GM08714 (cell line): ENCODE measurements around the gene CASP14.
"Not testable (repeated sequence)": the region's sequence is repeated elsewhere in the genome, so short reads cannot be mapped to it uniquely, and the experiment has no call there.

Experiments
- H3K4me3 ChIP-seq: fragments of 200-500 bp; sonication (Bioruptor generic); 2 replicates; pipeline ENCODE4 v1.5.1; 2014; ENCODE audit warnings: mild to moderate bottlenecking, low read length, inconsistent platforms
- ZNF274 ChIP-seq: IDR thresholded peaks from 2 replicates; pipeline ENCODE4 v1.6.1; 2012; ENCODE audit warnings: mild to moderate bottlenecking, low read depth, low read length

The CASP14 gene

DNA sequence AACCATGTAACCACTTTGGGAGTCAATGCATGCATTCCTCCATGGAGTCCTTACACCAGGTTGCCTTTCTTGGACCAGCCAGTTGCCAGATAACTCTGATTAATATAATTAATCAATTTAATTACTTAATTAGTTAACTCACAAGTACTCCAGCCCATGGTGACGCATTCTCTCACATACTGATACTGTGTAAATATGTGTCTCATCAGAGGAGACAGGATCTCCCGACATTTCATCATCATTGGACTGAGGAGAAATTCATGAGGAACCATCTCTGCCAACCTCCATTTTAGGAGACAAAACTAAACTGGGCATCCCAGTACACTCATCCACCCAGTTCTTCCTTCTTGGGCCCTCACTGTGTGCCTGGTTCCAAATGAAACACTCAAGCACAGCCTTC, 6.5 kb upstream of the CASP14 start:
- H3K4me3 ChIP-seq = no peak overlapping the region
- no peak for TF ChIP-seq ZNF274

DNA sequence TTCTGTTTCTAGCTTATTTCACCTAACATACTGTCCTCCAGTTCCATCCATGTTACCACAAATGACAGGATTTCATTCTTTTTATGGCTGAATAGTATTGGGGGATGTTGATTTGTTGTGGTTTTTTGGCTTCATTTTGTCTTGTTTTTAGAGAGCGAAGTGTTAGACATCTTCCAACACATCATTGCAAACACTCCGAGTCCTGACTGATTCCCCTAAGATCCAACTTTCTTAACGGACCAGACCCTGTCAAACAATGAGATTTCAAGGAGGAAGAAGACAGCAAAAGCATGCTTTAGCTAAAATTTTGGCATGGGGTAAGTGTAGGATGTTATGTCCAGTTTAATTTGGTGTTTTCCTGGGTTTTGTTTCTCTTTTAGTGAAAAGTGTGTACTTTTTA, 3.8 kb upstream of the CASP14 start:
- TF ChIP-seq ZNF274 = no peak

DNA sequence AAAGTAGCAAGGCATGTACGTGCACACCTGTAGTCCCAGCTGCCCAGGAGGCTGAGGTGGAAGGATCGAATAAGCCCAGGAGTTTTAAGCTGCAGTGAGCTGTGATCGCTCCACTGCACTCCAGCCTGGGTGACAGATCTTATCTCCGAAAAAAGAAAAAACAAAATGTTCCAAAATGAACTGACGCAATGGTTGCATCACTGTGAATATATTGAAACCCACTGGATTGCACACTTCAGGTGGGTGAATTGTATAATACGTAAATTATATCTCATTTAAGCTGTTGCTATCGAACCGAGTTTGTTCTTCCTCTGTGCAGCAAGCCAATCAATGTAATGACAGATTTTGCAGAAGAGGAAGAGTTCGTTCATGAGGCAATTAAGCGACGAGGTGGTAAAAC, 1.6 kb upstream of the CASP14 start:
- TF ChIP-seq ZNF274 = no peak
- H3K4me3 ChIP-seq = no peak overlapping the region

More for the DNA sequence above, 3.8 kb upstream of the CASP14 start:
- no peak overlapping the region for H3K4me3 ChIP-seq

DNA sequence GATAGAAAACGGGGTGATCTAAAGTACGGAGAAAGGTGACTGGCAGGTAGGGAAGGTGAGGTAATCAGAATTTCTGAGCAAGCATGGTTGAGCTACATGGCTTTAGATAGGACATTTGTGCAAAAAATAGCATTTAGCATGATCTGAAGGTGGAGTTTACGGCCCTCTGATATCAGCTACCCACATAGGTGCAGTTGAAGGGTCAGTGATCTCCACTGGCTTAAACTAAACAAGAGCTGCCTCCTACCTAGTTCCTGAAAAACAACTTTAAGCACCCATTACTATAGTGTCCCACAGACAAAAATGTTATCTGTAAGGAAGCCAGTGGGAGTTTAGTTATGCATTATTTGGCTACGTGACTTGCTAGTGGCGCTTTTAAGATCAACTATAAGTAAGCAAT, 1.2 kb upstream of the CASP14 start:
- H3K4me3 ChIP-seq = no peak overlapping the region
- TF ChIP-seq ZNF274 = no peak

DNA sequence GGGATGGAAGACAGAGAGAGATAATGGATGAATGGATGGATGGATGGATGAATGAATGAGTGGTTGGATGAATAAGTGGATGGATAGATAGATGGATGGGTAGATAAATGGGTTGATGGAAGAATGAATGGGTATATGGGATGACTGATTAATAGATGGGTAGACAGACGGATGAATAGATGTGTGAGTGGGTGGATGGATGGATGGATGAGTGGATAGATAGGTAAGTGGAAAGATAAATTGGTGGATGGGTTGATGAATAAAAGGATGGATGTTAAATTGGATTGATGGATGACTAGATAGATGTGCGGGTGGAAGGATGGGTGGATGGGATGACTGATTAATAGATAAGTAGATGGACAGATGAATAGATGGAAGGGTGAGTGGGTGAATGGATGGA, 1.4 kb downstream of the CASP14 start:
- TF ChIP-seq ZNF274 = no peak
- H3K4me3 ChIP-seq = no peak overlapping the region

DNA sequence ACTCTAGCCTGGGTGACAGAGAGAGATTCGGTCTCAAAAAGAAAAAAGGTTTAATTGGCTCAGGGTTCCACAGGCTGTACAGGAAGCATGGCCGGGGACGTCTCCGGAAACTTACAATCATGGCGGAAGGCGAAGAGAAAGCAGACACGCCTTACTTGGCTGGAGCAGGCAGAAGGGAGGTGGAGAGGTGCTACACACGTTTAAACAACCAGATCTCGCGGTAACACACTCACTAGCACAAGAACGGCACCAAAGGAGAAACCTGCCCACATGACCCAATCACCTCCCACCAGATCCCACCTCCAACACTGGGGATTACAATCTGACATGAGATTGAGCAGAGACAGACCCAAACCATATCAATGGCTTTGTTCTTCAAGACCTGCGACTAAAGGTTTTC, 12.8 kb downstream of the CASP14 start:
- TF ChIP-seq ZNF274 = no peak

DNA sequence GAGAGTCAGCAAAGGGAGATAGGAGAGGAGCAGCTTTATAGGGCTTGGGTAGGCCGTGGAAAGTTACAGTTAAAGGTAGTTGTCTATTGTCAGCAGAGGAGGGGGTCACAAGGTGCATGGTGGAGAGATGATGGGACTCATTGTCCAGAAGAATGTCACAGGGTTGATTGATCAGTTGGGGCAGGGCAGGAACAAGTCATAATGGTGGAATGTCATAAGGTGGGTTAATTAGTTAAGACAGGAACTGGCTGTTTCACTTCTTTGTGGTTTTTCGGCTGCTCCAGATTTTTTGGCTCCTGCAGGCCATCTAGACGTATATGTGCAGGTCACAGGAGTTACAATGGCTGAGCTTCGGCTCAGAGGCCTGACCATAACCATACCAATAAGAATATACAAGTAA, 21.1 kb downstream of the CASP14 start:
- not testable (repeated sequence) for H3K4me3 ChIP-seq

More for the DNA sequence above, 12.8 kb downstream of the CASP14 start:
- H3K4me3 ChIP-seq = no peak overlapping the region

DNA sequence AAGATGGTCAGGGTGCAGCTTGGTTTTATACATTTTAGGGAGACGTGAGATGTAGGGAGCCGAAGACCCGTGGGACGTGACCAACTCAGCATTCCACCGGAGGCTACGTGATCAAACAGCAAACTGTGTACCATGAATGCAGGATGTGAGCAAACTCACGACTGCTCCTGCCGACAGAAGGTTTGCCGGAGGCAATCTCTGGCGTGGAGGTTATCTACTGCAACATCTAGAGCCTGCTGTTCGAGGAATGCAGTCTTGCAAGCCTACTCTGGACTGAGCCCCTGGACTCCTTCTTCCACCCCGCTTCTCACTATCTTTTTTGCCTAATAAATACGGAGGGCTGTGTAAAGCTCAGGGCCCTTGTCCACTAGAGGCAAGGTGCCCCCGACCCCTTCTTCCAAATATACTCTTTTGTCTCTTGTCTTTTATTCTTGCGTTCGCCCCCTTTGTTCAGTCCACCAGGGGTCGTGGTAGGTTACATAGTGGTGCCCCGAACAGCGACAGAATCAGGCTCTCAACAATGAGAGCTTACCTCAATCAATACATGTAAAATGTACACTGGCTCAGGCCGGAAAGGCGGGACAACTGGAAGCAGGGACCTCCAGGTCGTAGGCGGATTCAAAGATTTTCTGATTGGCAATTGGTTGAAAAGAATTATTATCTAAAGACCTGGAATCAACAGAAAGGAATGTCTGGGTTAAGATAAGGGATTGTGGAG, 23.8 kb downstream of the CASP14 start:
- H3K4me3 ChIP-seq = no peak overlapping the region
- TF ChIP-seq ZNF274 = no peak

DNA sequence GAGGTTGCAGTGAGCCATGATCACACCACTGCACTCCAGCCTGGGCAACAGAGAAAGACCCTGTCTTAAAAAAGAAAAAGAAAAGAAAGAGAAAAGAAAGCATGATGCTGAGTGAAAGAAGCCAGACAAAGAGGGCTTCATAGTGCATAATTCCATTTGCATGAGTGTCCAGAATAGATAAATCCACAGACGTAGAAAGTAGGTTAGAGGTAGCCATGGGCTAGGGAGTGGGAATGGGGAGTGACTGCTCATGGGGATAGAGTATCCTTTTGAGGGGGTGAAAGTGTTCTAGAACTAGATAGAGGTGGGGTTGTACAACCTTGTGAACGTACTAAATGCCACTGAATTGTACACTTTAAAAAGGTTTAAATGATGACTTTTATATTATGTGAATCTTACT, 25.1 kb downstream of the CASP14 start:
- H3K4me3 ChIP-seq = no peak overlapping the region
- TF ChIP-seq ZNF274 = no peak

DNA sequence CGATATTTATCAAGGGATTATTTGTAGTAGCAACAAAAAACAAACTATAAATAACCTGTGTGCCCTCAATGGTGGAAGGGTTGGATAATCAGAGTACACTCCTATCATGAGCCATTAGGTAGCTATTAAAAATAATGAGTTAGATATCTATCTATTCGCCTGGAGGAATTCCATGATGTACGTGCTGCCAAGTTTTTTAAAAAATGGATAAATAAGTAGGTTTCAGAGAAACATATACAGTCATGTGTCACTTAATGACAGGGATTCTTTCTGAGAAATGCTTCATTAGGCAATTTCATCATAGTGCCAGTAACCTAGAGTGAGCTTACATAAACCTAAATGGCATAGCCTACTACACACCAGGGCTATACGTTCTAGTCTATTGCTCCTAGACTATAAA, 26.5 kb downstream of the CASP14 start:
- TF ChIP-seq ZNF274 = no peak
- no peak overlapping the region for H3K4me3 ChIP-seq

DNA sequence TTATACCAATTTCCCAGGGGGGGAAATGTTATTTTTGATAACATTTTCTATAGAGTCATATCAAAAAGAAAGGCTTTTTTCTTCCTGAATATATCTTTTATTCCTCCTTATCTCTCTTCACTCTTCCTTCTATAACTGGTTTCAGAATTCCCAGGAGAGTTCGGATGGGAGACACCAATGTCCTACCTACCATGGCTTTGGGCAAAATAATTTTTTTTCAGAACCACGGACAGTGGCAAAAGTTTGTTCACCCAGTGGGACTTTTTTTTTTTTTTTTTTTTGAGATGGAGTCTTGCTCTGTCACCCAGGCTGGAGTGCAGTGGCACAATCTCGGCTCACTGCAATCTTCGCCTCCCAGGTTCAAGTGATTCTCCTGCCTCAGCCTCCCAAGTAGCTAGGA, 30.7 kb downstream of the CASP14 start:
- not testable (repeated sequence) for H3K4me3 ChIP-seq

DNA sequence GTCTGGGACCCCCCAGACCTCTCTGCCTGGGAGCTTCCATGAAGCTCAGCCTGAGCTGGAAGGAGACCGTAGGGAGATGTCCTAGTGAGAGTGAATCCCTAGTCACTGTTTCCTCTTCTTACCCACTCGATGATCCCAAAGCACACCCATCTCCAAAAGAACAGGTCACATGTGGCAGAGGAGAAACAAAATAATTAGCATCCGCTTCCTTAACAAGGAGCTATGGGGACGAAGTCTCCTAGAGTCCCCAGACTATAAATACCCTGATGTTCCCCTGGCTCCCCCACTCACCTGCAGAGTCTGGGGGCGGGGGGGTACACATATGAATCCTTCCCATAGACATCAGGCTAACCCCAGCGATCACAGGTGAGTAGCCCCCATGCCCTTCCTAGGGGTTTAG, 32.6 kb downstream of the CASP14 start, which contains the start of gene OR1I1:
Gene OR1I1, plus strand, starts transcription at position 301 of the 400 bp plus-strand sequence. CDS start 4,855 bp downstream, outside the sequence.
- no peak within 1 kb of the TSS for H3K4me3 ChIP-seq
- TF ChIP-seq ZNF274 = no peak

DNA sequence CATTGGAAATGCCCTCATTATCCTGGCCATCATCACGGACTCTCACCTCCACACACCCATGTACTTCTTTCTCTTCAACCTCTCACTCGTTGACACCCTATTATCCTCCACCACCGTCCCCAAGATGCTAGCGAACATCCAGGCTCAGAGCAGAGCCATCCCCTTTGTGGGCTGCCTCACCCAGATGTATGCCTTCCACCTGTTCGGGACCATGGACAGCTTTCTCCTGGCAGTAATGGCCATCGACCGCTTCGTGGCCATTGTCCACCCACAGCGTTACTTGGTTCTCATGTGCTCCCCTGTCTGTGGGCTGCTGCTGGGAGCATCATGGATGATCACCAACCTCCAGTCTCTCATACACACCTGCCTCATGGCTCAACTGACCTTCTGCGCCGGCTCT, 37.9 kb downstream of the CASP14 start:
- H3K4me3 ChIP-seq = no peak overlapping the region
- no peak for TF ChIP-seq ZNF274

DNA sequence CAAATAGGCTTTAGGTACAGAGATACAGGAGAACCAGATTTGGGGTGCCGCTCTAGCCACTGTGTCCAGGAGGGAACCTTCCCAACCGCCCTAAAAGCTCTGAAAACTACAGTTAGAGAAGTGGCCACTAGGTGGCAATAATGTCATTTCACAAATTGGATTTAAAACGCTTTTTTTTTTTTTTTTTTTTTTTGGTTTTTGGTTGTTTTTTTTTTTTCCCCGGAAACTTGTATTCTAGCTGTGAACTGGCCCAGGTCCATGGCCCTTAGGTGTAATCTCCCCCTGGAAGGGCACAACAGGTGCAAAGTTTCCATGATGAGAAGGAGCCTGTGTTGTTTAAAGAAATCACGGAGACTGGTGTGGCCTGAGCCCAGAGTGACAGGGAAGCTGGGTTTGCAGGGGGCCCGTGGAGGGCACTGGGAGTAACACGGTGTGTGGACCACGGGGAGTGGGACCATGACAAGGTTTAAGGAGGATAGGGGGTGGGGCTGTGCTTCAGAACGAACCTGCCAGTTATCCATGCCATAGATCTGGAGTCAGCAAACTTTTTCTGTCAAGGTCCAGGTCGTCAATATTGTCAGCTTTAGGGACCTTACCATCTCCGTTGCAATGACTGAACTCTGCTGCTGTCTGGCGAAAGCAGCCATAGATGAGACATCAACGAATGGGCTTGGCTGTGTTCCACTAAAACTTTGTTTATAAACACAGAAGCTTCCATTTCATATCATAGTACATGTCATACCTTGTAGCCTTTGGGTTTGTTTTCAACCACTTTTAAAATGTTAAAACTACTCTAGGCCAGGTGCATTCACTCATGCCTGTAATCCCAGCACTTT, 42.9 kb downstream of the CASP14 start:
- no peak for TF ChIP-seq ZNF274
- no peak overlapping the region for H3K4me3 ChIP-seq

DNA sequence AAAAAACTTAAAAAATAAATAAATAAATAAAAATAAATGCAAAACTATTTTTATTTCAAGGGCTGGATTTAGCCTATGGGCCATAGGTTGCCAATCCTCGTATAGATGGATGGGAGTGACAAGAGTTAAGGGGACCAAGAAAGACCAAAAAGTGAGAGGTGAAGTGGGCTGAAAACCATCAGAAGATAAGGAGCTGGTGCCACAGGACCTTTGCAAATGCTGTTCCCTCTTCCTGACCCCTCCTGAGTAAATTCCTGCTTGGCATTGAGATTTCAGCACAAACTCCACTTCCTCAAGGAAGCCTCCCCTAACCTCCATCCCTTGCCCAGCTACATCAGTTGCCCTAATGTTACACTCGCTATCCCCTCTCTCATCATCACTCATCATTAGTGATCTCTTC, 43.7 kb downstream of the CASP14 start:
- no peak for TF ChIP-seq ZNF274
- H3K4me3 ChIP-seq = no peak overlapping the region
